ENCODE data around the gene ZNF691.
"Not testable (repeated sequence)": the region's sequence is repeated elsewhere in the genome, so short reads cannot be mapped to it uniquely, and the experiment has no call there.

ZNF691 gene

GRCh38 chr1:42833981-42834380 is 12.4 kb upstream of the ZNF691 start:
- no peak for DNase-seq

- DNase-seq: no peak
These were observed 11.6 kb upstream of the ZNF691 start for GRCh38 chr1:42834803-42835202.

- no peak for DNase-seq
These were observed 11.0 kb upstream of the ZNF691 start for GRCh38 chr1:42835422-42835821.

- no peak for DNase-seq
These were observed 8.7 kb upstream of the ZNF691 start for GRCh38 chr1:42837709-42838108.

- no peak for DNase-seq
These were observed 7.8 kb upstream of the ZNF691 start for GRCh38 chr1:42838482-42839190.

GRCh38 chr1:42841010-42841409 is 5.4 kb upstream of the ZNF691 start:
- DNase-seq: no peak

- no peak for DNase-seq
These were observed 4.8 kb upstream of the ZNF691 start for GRCh38 chr1:42841440-42842147.

GRCh38 chr1:42844592-42845140 is 1.7 kb upstream of the ZNF691 start:
- DNase-seq: no peak

- no peak for DNase-seq
These were observed 1.2 kb upstream of the ZNF691 start for GRCh38 chr1:42845193-42845592.

- no peak for DNase-seq
These were observed 552 bp upstream of the ZNF691 start for GRCh38 chr1:42845866-42846256.

GRCh38 chr1:42847111-42847595 is 740 bp downstream of the ZNF691 start:
- DNase-seq: no peak

- DNase-seq: no peak
These were observed 1.5 kb downstream of the ZNF691 start for GRCh38 chr1:42847721-42848460.

- no peak for DNase-seq
These were observed 2.6 kb downstream of the ZNF691 start for GRCh38 chr1:42848823-42849537.

- no peak for DNase-seq
These were observed 3.5 kb downstream of the ZNF691 start for GRCh38 chr1:42849944-42850343.

GRCh38 chr1:42851420-42851819 is 5.0 kb downstream of the ZNF691 start:
- DNase-seq: no peak

GRCh38 chr1:42851960-42852607 is 5.7 kb downstream of the ZNF691 start:
- no peak for DNase-seq

GRCh38 chr1:42852608-42852980 is 6.2 kb downstream of the ZNF691 start:
- DNase-seq: no peak

GRCh38 chr1:42853116-42853884 is 6.9 kb downstream of the ZNF691 start:
- no peak for DNase-seq

GRCh38 chr1:42856554-42856953 is 10.1 kb downstream of the ZNF691 start:
- not testable (repeated sequence) for DNase-seq

- not testable (repeated sequence) for DNase-seq
These were observed 13.0 kb downstream of the ZNF691 start for GRCh38 chr1:42859366-42859765.

GRCh38 chr1:42860339-42861013 is 14.1 kb downstream of the ZNF691 start:
- DNase-seq: no peak
